HG03442 (cell line): ENCODE data around the gene CRB1.

Experiments used
- ATAC-seq: cut with Tn5 transposase; IDR thresholded peaks from one replicate; pipeline ENCODE4 v1.9.1; 2021; ENCODE audit warnings: mild to moderate bottlenecking, moderate library complexity; ENCODE audit not compliant: unreplicated experiment

CRB1 gene

GRCh38 chr1:197302775-197303174 is 34.7 kb downstream of the CRB1 start:
- ATAC-seq, result no peak

- no peak for ATAC-seq
These were observed 35.4 kb downstream of the CRB1 start for GRCh38 chr1:197303463-197303862.

GRCh38 chr1:197304638-197305200 is 36.7 kb downstream of the CRB1 start:
- no peak for ATAC-seq

- ATAC-seq, result no peak
These were observed 37.9 kb downstream of the CRB1 start for GRCh38 chr1:197305925-197306324.

GRCh38 chr1:197306381-197307062 is 38.5 kb downstream of the CRB1 start:
- no peak for ATAC-seq

GRCh38 chr1:197307136-197307535 is 39.1 kb downstream of the CRB1 start:
- ATAC-seq, result no peak

GRCh38 chr1:197307551-197307950 is 39.5 kb downstream of the CRB1 start:
- no peak for ATAC-seq

GRCh38 chr1:197311081-197311480 is 43.0 kb downstream of the CRB1 start:
- ATAC-seq, result no peak

GRCh38 chr1:197312163-197312562 is 44.1 kb downstream of the CRB1 start:
- ATAC-seq, result no peak

- ATAC-seq, result no peak
These were observed 45.7 kb downstream of the CRB1 start for GRCh38 chr1:197313713-197314112.

GRCh38 chr1:197314682-197315081 is 46.6 kb downstream of the CRB1 start:
- no peak for ATAC-seq

- no peak for ATAC-seq
These were observed 51.6 kb downstream of the CRB1 start for GRCh38 chr1:197319631-197320030.

- ATAC-seq, result no peak
These were observed 53.0 kb downstream of the CRB1 start for GRCh38 chr1:197320991-197321531.

GRCh38 chr1:197321811-197322210 is 53.8 kb downstream of the CRB1 start:
- no peak for ATAC-seq

- ATAC-seq, result no peak
These were observed 59.8 kb downstream of the CRB1 start for GRCh38 chr1:197327776-197328364.

- no peak for ATAC-seq
These were observed 62.2 kb downstream of the CRB1 start for GRCh38 chr1:197330213-197330612.

- ATAC-seq, result no peak
These were observed 63.5 kb downstream of the CRB1 start for GRCh38 chr1:197331565-197331964.

- ATAC-seq, result no peak
These were observed 65.0 kb downstream of the CRB1 start for GRCh38 chr1:197333041-197333440.

GRCh38 chr1:197336571-197336970 is 68.5 kb downstream of the CRB1 start:
- ATAC-seq, result no peak

GRCh38 chr1:197339106-197340060 is 71.3 kb downstream of the CRB1 start:
- no peak for ATAC-seq

- no peak for ATAC-seq
These were observed 73.6 kb downstream of the CRB1 start for GRCh38 chr1:197341626-197342025.
